Endothelial cell of umbilical vein (primary cell): ENCODE data around the gene DSPP. TPM values are rescaled to one million over a fixed set of nuclear protein-coding genes. Genes with fewer than 3 reads are reported as not detected.

Experiments
- BruUV-seq: library from RNA; stranded (reverse); fragments of 400-500 nt; replicated peaks from 2 replicates; lab custom pipeline; 2021; lab: Mats Ljungman, UMichigan
- CTCF ChIA-PET: fragments of 300-600, 350-600 bp; sonication (Branson Sonifier 250); formaldehyde crosslinking; loops from one replicate; lab custom pipeline; 2021; ENCODE audit warnings: antibody characterized with exemption, inconsistent platforms; lab: Charles Lee
- POLR2A ChIA-PET: fragments of 300-600, 350-600 bp; sonication (Branson Sonifier 250); formaldehyde crosslinking; loops from one replicate; lab custom pipeline; 2021; ENCODE audit warnings: antibody characterized with exemption, inconsistent platforms; lab: Charles Lee
- DNase-seq: peaks from one replicate; pipeline ENCODE4 v3.0.0-alpha.2; 2011; ENCODE audit warnings: low read depth, low spot score
- FAIRE-seq: peaks from 2 replicates; lab custom pipeline; 2011; peaks lifted over from hg19 to GRCh38; lab: Jason Lieb, UNC
- H2AFZ ChIP-seq: 2 replicates; pipeline ENCODE4 v1.6.0; 2012; ENCODE audit warnings: low read depth, low read length, control low read depth, inconsistent platforms
- H3K27ac ChIP-seq: 2 replicates; pipeline ENCODE4 v1.5.1; 2011; ENCODE audit warnings: low read depth, mild to moderate bottlenecking, control low read depth, low read length, moderate library complexity; ENCODE audit not compliant: insufficient read depth
- H3K27me3 ChIP-seq, 2 experiments: 2 replicates each; pipeline versions ENCODE4 v1.6.0 to v1.6.1; 2011; ENCODE audit warnings: low read length in 2 of 2, mixed read lengths in 1 of 2; ENCODE audit not compliant: control insufficient read depth in 2 of 2, insufficient read depth in 2 of 2
- H3K36me3 ChIP-seq, 2 experiments: 2 replicates in 1 of 2; 3 replicates in 1 of 2; pipeline ENCODE4 v1.5.1; 2011; ENCODE audit warnings: low read length in 2 of 2, mild to moderate bottlenecking in 1 of 2, moderate library complexity in 1 of 2; ENCODE audit not compliant: control insufficient read depth in 2 of 2, insufficient read depth in 2 of 2; ENCODE audit errors: extremely low read depth in 1 of 2
- H3K4me1 ChIP-seq: 3 replicates; pipeline ENCODE4 v1.5.1; 2011; ENCODE audit warnings: mild to moderate bottlenecking, low read length; ENCODE audit not compliant: control insufficient read depth, insufficient read depth; ENCODE audit errors: extremely low read depth
- H3K4me2 ChIP-seq: 2 replicates; pipeline ENCODE4 v1.6.1; 2011; ENCODE audit warnings: low read length, control low read depth, mixed read lengths; ENCODE audit not compliant: insufficient read depth
- H3K4me3 ChIP-seq, 3 experiments: fragments of 200-600 bp in 1 of 3; sonication (generic), shearing (Covaris generic) in 1 of 3; replicated peaks in 1 of 3; 2 replicates each; pipeline ENCODE4 v1.5.1; 2011 to 2016; ENCODE audit warnings: control low read depth in 3 of 3, low read length in 3 of 3, mild to moderate bottlenecking in 2 of 3, inconsistent platforms in 1 of 3, low read depth in 1 of 3, moderate library complexity in 1 of 3; ENCODE audit not compliant: insufficient read depth in 1 of 3
- H3K79me2 ChIP-seq: 2 replicates; pipeline ENCODE4 v1.6.0; 2012; ENCODE audit warnings: low read length, inconsistent platforms; ENCODE audit not compliant: control insufficient read depth, insufficient read depth
- H3K9ac ChIP-seq: replicated peaks from 2 replicates; pipeline ENCODE3; 2011; ENCODE audit warnings: low read length, control low read depth; ENCODE audit not compliant: insufficient read depth; ENCODE audit errors: extremely low read depth
- H3K9me1 ChIP-seq: replicated peaks from 3 replicates; pipeline ENCODE4 v1.6.0; 2011; ENCODE audit warnings: mild to moderate bottlenecking, low read length; ENCODE audit not compliant: control insufficient read depth, insufficient read depth; ENCODE audit errors: extremely low read depth
- H3K9me3 ChIP-seq: replicated peaks from 2 replicates; pipeline ENCODE4 v1.5.1; 2012; ENCODE audit warnings: low read length, inconsistent platforms; ENCODE audit not compliant: control insufficient read depth, insufficient read depth
- H4K20me1 ChIP-seq: replicated peaks from 2 replicates; pipeline ENCODE3; 2011; ENCODE audit warnings: mild to moderate bottlenecking, low read length; ENCODE audit not compliant: control insufficient read depth, insufficient read depth; ENCODE audit errors: extremely low read depth
- CTCF ChIP-seq, 2 donors: IDR thresholded peaks; 1 replicate in 1 of 2; 2 replicates in 1 of 2; pipeline ENCODE4 v1.5.1; 2011; ENCODE audit warnings: low read length in 2 of 2, mild to moderate bottlenecking in 2 of 2, moderate library complexity in 2 of 2, control low read depth in 1 of 2, inconsistent platforms in 1 of 2, low read depth in 1 of 2; ENCODE audit not compliant: insufficient read depth in 1 of 2; ENCODE audit errors: extremely low read depth in 1 of 2
- EZH2 ChIP-seq: IDR thresholded peaks from 2 replicates; pipeline ENCODE4 v1.6.1; 2012; ENCODE audit warnings: borderline replicate concordance, low read depth, mild to moderate bottlenecking, moderate library complexity, low read length, inconsistent platforms; ENCODE audit not compliant: severe bottlenecking
- FOS ChIP-seq: IDR thresholded peaks from 2 replicates; pipeline ENCODE4 v1.6.1; 2011; ENCODE audit warnings: mild to moderate bottlenecking, low read length, moderate library complexity, borderline replicate concordance; ENCODE audit not compliant: insufficient read depth
- GATA2 ChIP-seq: IDR thresholded peaks from 2 replicates; pipeline ENCODE4 v1.7.0; 2011; ENCODE audit warnings: low read depth, mild to moderate bottlenecking, moderate library complexity, mixed read lengths, low read length; ENCODE audit not compliant: insufficient read length, insufficient read depth
- JUN ChIP-seq: IDR thresholded peaks from 2 replicates; pipeline ENCODE4 v1.6.1; 2011; ENCODE audit warnings: borderline replicate concordance, low read depth; ENCODE audit not compliant: insufficient read length, insufficient read depth
- MAX ChIP-seq: IDR thresholded peaks from 2 replicates; pipeline ENCODE4 v1.6.1; 2011; ENCODE audit not compliant: insufficient read depth, insufficient read length
- MYC ChIP-seq: IDR thresholded peaks from one replicate; pipeline ENCODE4 v1.6.1; 2011; ENCODE audit warnings: mild to moderate bottlenecking, low read depth, low read length
- POLR2A ChIP-seq: IDR thresholded peaks from 2 replicates; pipeline ENCODE4 v1.6.1; 2012; ENCODE audit warnings: low read depth, mild to moderate bottlenecking, control low read depth, low read length
- dilution Hi-C: fragments of 300-500 bp; cut with MboI; formaldehyde crosslinking; loops from one replicate; pipeline ENCODE4 v1.15.0; 2019; ENCODE audit warnings: low sequenced_read_pairs; ENCODE audit not compliant: extremely low pct_ligation_motif_present
- intact Hi-C: fragments of 100-400 bp; cut with micrococcal nuclease; formaldehyde crosslinking; loops from one replicate; pipeline ENCODE4 v1.10.0; 2022
- polyA plus RNA-seq, 4 experiments: library from polyadenylated mRNA; depleted of rRNA in 3 of 4; stranded (reverse) in 3 of 4; unstranded in 1 of 4; fragments of >200 nt; gene quantifications; 2 replicates each; pipeline versions ENCODE4 v1.2.1 to v1.2.3, GENCODE V29; 2011 to 2012; ENCODE audit warnings: missing spikeins in 1 of 4
- total RNA-seq: library from RNA; stranded (reverse); gene quantifications from 2 replicates; pipeline ENCODE4 v1.2.3, GENCODE V29; 2021

The DSPP gene
- total and polyA plus RNA-seq, 2 donors (not counting 3 experiments of a cell fraction or from before 2014, with no cell fraction given): not detected

- H3K36me3 ChIP-seq: no peaks in the 10 kb centered on the region
- H3K4me2 ChIP-seq: no peak overlapping the region
- FAIRE-seq (no peak), DNase-seq (peak; percentile 7)
- H3K27me3 ChIP-seq: no peaks in the 10 kb centered on the region
- no peaks in the 10 kb centered on the region for H3K9me3 ChIP-seq
- intact Hi-C loops: no loop called here
- CTCF ChIA-PET: interaction anchor here (0.8 to 1.5 kb wide), 2 partner anchors 13 to 206 kb away, joined by 3 to 5 read pairs; no protein-coding TSS in a partner anchor
- H3K27ac ChIP-seq: no peak overlapping the region
- H3K9me1 ChIP-seq: no peaks in the 10 kb centered on the region
- H4K20me1 ChIP-seq: no peaks in the 10 kb centered on the region
- no peak overlapping the region for H3K4me3 ChIP-seq
- no peak overlapping the region for H3K9ac ChIP-seq
- H3K4me1 ChIP-seq: no peaks in the 10 kb centered on the region
- POLR2A ChIA-PET: no interaction called here
- BruUV-seq: no TSS peak
- H2AFZ ChIP-seq: no peak overlapping the region
- dilution Hi-C loops: no loop called here
- no peaks in the 10 kb centered on the region for H3K79me2 ChIP-seq
- TF ChIP-seq JUN (no peak), GATA2 (no peak), CTCF (IDR thresholded peaks at IDR 0.05; ENCODE audit: extremely low read depth in 1 of 2, insufficient read depth in 1 of 2, low read depth in 1 of 2, low read length in 2 of 2) (no peak), POLR2A (no peak), MAX (no peak), EZH2 (no peak), MYC (no peak), FOS (no peak)
Observed at GRCh38 chr4:87632469-87632868, 24.1 kb downstream of the DSPP start.
